HCT116 (cell line): ENCODE results near the gene BNC2. TPM values are rescaled to one million over a fixed set of nuclear protein-coding genes. Genes with fewer than 3 reads are reported as not detected.

Experiments used
- ATAC-seq: fragments of 200-7000 bp; cut with Tn5 transposase; 2 replicates; pipeline ENCODE4 v1.9.1; 2020; ENCODE audit warnings: mild to moderate bottlenecking, moderate library complexity
- BruUV-seq: library from RNA; stranded (reverse); fragments of 400-500 nt; replicated peaks from 2 replicates; lab custom pipeline; 2021; lab: Mats Ljungman, UMichigan
- CTCF ChIA-PET: fragments of 300-600 bp; sonication (Branson Sonifier 250); formaldehyde crosslinking; loops from one replicate; lab custom pipeline; 2021; ENCODE audit warnings: antibody characterized with exemption; lab: Charles Lee
- POLR2A ChIA-PET: fragments of 300-600, 350-600 bp; sonication (Branson Sonifier 250); formaldehyde crosslinking; loops from one replicate; lab custom pipeline; 2021; ENCODE audit warnings: antibody characterized with exemption; lab: Charles Lee
- RAD21 ChIA-PET, 2 experiments: fragments of 300-600 bp; sonication (Branson Sonifier 250); formaldehyde crosslinking; loops; one replicate each; lab custom pipeline; 2023; ENCODE audit warnings: low total read pairs in 2 of 2; ENCODE audit not compliant: uncharacterized antibody in 2 of 2, unreplicated experiment in 2 of 2, low non-redundant PET in 1 of 2; lab: Charles Lee
- DNase-seq: peaks from one replicate; pipeline ENCODE4 v3.0.0-alpha.2; 2010; ENCODE audit warnings: low read depth, low spot score
- H2AFZ ChIP-seq: fragments of 200-600 bp; shearing (Covaris generic), sonication (generic); 2 replicates; pipeline ENCODE4 v1.6.1; 2017; ENCODE audit warnings: low read depth, mixed run types, mixed read lengths, antibody characterized with exemption, low read length; ENCODE audit not compliant: poor library complexity, severe bottlenecking
- H3K27ac ChIP-seq: 2 replicates; pipeline ENCODE4 v1.5.1; 2012; ENCODE audit warnings: low read depth, low read length
- H3K27me3 ChIP-seq: fragments of 200-600 bp; sonication (generic); 2 replicates; pipeline ENCODE4 v1.6.1; 2016; ENCODE audit warnings: mixed run types, low read length, mixed read lengths; ENCODE audit not compliant: insufficient read depth
- H3K36me3 ChIP-seq, 2 experiments: fragments of 200-500 bp in 1 of 2; fragments of 200-600 bp in 1 of 2; sonication (Bioruptor generic) in 1 of 2; sonication (generic) in 1 of 2; 2 replicates each; pipeline versions ENCODE4 v1.5.1 to v1.6.1; 2014 to 2016; ENCODE audit warnings: low read length in 2 of 2, inconsistent platforms in 1 of 2, mixed read lengths in 1 of 2, mixed run types in 1 of 2; ENCODE audit not compliant: insufficient read depth in 2 of 2, control insufficient read depth in 1 of 2
- H3K4me1 ChIP-seq, 2 experiments: fragments of 200-600 bp in 1 of 2; sonication (generic) in 1 of 2; 2 replicates each; pipeline versions ENCODE4 v1.5.1 to v1.6.1; 2012 to 2017; ENCODE audit warnings: low read length in 2 of 2, inconsistent platforms in 1 of 2, mild to moderate bottlenecking in 1 of 2, mixed read lengths in 1 of 2, mixed run types in 1 of 2, moderate library complexity in 1 of 2; ENCODE audit not compliant: insufficient read depth in 2 of 2, control insufficient read depth in 1 of 2
- H3K4me2 ChIP-seq: fragments of 200-600 bp; sonication (generic); 2 replicates; pipeline ENCODE4 v1.6.1; 2017; ENCODE audit warnings: mixed run types, low read length, mixed read lengths
- H3K4me3 ChIP-seq, 2 experiments: fragments of 200-600 bp in 1 of 2; sonication (generic) in 1 of 2; replicated peaks in 1 of 2; 2 replicates each; pipeline ENCODE4 v1.5.1; 2011 to 2016; ENCODE audit warnings: low read length in 2 of 2, control low read depth in 1 of 2, low read depth in 1 of 2, mild to moderate bottlenecking in 1 of 2, mixed read lengths in 1 of 2, mixed run types in 1 of 2
- H3K79me2 ChIP-seq: fragments of 200-600 bp; sonication (generic); 2 replicates; pipeline ENCODE4 v1.6.1; 2017; ENCODE audit warnings: mild to moderate bottlenecking, mixed run types, low read length, moderate library complexity, mixed read lengths; ENCODE audit not compliant: insufficient read depth
- H3K9ac ChIP-seq: fragments of 200-600 bp; sonication (generic); 2 replicates; pipeline ENCODE4 v1.6.1; 2016; ENCODE audit warnings: low read length, mixed read lengths
- H3K9me2 ChIP-seq: fragments of 200-600 bp; sonication (generic), shearing (Covaris generic); 2 replicates; pipeline ENCODE4 v1.6.1; 2017; ENCODE audit warnings: mixed run types, mild to moderate bottlenecking, moderate library complexity; ENCODE audit not compliant: insufficient read depth
- H3K9me3 ChIP-seq, 2 experiments: fragments of 200-500 bp in 1 of 2; fragments of 200-600 bp in 1 of 2; sonication (Bioruptor generic) in 1 of 2; sonication (generic) in 1 of 2; 2 replicates each; pipeline ENCODE4 v1.6.1; 2014 to 2017; ENCODE audit warnings: low read length in 2 of 2, mixed read lengths in 2 of 2, inconsistent platforms in 1 of 2, low read depth in 1 of 2, mild to moderate bottlenecking in 1 of 2, mixed run types in 1 of 2, moderate library complexity in 1 of 2; ENCODE audit not compliant: control insufficient read depth in 1 of 2, insufficient read depth in 1 of 2
- H4K20me1 ChIP-seq: fragments of 200-600 bp; sonication (generic), shearing (Covaris generic); 2 replicates; pipeline ENCODE4 v1.6.1; 2017; ENCODE audit warnings: mixed run types, mild to moderate bottlenecking, moderate library complexity; ENCODE audit not compliant: insufficient read depth
- CEBPB ChIP-seq: IDR thresholded peaks from 2 replicates; pipeline ENCODE4 v1.6.1; 2012; ENCODE audit warnings: low read depth
- CTCF ChIP-seq, 3 experiments: fragments of 200-600 bp in 1 of 3; sonication (generic) in 1 of 3; IDR thresholded peaks in 2 of 3; conservative IDR thresholded peaks in 1 of 3; 2 replicates each; pipeline ENCODE4 v1.5.1; 2012 to 2017; ENCODE audit warnings: low read depth in 2 of 3, low read length in 2 of 3, antibody characterized with exemption in 1 of 3, borderline replicate concordance in 1 of 3, control low read depth in 1 of 3, mild to moderate bottlenecking in 1 of 3, mixed read lengths in 1 of 3, mixed run types in 1 of 3, moderate library complexity in 1 of 3; ENCODE audit not compliant: insufficient read depth in 1 of 3
- ELF1 ChIP-seq: IDR thresholded peaks from 2 replicates; pipeline ENCODE4 v1.6.1; 2012; ENCODE audit warnings: low read depth, borderline replicate concordance
- MAX ChIP-seq: IDR thresholded peaks from 2 replicates; pipeline ENCODE4 v1.6.1; 2012
- POLR2AphosphoS5 ChIP-seq: IDR thresholded peaks from 2 replicates; pipeline ENCODE4 v1.6.1; 2011; ENCODE audit warnings: mild to moderate bottlenecking, low read depth, low read length, moderate library complexity
- SP1 ChIP-seq: IDR thresholded peaks from 2 replicates; pipeline ENCODE4 v1.6.1; 2012; ENCODE audit warnings: low read depth
- YY1 ChIP-seq: IDR thresholded peaks from 2 replicates; pipeline ENCODE4 v1.6.1; 2011; ENCODE audit warnings: low read length, low read depth, moderate library complexity, mild to moderate bottlenecking; ENCODE audit not compliant: insufficient replicate concordance; ENCODE audit errors: extremely low read depth
- ZBTB33 ChIP-seq: IDR thresholded peaks from 2 replicates; pipeline ENCODE4 v1.6.1; 2011; ENCODE audit warnings: mild to moderate bottlenecking, low read length, moderate library complexity; ENCODE audit not compliant: insufficient replicate concordance; ENCODE audit errors: extremely low read depth
- ZNF274 ChIP-seq: fragments of 200-500 bp; sonication (Bioruptor generic); IDR thresholded peaks from 2 replicates; pipeline ENCODE4 v1.6.1; 2014; ENCODE audit warnings: mild to moderate bottlenecking, low read depth, low read length, inconsistent platforms
- intact Hi-C: fragments of 100-400 bp; cut with micrococcal nuclease; formaldehyde crosslinking; loops from 2 replicates; pipeline ENCODE4 v1.10.0; 2022
- total RNA-seq: library from RNA; stranded (reverse); gene quantifications from one replicate; pipeline ENCODE4 v1.2.1, GENCODE V29; 2021; ENCODE audit not compliant: unreplicated experiment

BNC2 gene
- total RNA-seq, 1 experiment from 2014 or later, result 0.37 TPM

- H3K79me2 ChIP-seq, result no peaks in the 10 kb centered on the region
- TF ChIP-seq MAX, result no peak
- TF ChIP-seq POLR2AphosphoS5, result no peak
- TF ChIP-seq CEBPB, result no peak
- TF ChIP-seq ELF1, result no peak
- no peak for TF ChIP-seq ZNF274
- no peak for TF ChIP-seq ZBTB33
- TF ChIP-seq YY1, result no peak
- TF ChIP-seq SP1, result no peak
- no peak for TF ChIP-seq CTCF (IDR thresholded peaks at IDR 0.05 in 2 of 3, conservative IDR thresholded peaks at IDR 0.05 in 1 of 3; ENCODE audit: borderline replicate concordance in 1 of 3, insufficient read depth in 1 of 3, low read depth in 2 of 3, low read length in 2 of 3)
- TF ChIP-seq, all 23 proteins: peak for 0
- DNase-seq, result no peak
These were observed 14.6 kb upstream of the BNC2 start for GRCh38 chr9:16884952-16885513.

More at GRCh38 chr9:16884952-16885513, 14.6 kb upstream of the BNC2 start:
- no peaks in the 10 kb centered on the region for H3K27me3 ChIP-seq
- no peak overlapping the region for H3K27ac ChIP-seq
- no peak overlapping the region for H3K4me2 ChIP-seq
- ChIA-PET RAD21 (no interaction called here), CTCF (no interaction called here), POLR2A (no interaction called here)
- H3K9me2 ChIP-seq, result no peaks in the 10 kb centered on the region
- H3K4me1 ChIP-seq, result no peaks in the 10 kb centered on the region
- no peaks in the 10 kb centered on the region for H3K36me3 ChIP-seq
- no peak overlapping the region for H3K9ac ChIP-seq
- peaks cover 0 to 4% of the 10 kb centered on the region in 2 experiments; a peak in 1 of 4 replicates for H3K9me3 ChIP-seq
- H3K4me3 ChIP-seq, result no peak overlapping the region
- intact Hi-C loops, result no loop called here
- ATAC-seq, result no peak
- no peak overlapping the region for H2AFZ ChIP-seq
- H4K20me1 ChIP-seq, result no peaks in the 10 kb centered on the region
- no TSS peak for BruUV-seq
